Stimulated activated CD4-positive, alpha-beta T cell treated with anti-CD3 and anti-CD28 coated beads, TNF-alpha, amount 100 ng/mL, for 1 hour (primary cell): ENCODE measurements around the gene PABPC3.

Source experiments
- DNase-seq, 3 donors: peaks; one replicate each; pipeline ENCODE4 v3.0.0-alpha.2; 2020; ENCODE audit warnings: low read depth in 3 of 3, low spot score in 1 of 3

Gene PABPC3

GRCh38 chr13:25111585-25111956, 15.6 kb downstream of the PABPC3 start:
- DNase-seq: no peak

DNA sequence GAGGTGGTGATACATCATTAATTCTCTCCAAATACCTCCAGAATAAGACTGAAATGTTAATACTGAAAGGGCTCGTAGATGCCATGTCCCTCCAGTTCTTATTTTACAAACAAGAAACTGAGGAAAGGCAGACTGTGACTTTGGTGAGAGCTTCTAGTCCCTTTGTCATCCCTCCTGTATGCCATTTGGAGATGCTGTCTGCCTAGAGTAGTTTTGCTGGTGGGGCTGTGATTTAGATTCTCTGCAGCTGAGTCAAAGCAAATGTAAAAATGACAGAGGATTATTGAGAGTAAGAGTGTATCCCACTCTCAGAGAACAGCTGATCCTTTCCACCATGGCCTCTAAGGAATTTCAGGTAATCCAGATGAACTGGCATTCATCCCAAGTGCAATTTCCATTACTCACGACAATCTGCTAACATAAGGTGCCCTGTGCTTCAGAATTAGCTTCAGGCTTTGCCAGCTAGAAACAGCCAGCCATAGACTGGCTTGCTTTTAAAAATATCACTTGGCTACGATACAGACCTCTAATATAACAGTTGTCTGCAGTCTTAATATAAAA, 16.8 kb downstream of the PABPC3 start:
- DNase-seq: no peak

DNA sequence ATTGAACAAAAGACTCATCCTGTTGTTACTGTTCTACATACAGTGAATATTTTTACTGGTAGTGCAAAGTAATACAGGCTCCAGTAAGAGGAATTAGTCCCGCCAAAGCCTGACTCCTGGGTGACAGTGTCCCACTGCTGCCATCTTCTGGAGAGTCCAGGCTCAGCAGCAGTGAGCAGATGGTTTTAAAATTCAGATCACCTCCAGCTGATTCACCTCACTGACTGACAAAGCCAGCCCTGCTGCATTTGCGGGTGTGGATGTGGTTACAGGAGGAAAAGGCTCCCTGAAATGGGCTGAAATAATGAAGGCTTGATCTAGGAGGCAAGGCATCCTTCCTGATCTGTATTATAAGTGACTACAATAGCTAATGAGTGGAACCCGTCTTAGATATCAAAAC, 18.3 kb downstream of the PABPC3 start:
- DNase-seq: peak in 1 of 3 donors; percentile 20

- DNase-seq: no peak
Measured at GRCh38 chr13:25116044-25116443, 20.1 kb downstream of the PABPC3 start.

DNA sequence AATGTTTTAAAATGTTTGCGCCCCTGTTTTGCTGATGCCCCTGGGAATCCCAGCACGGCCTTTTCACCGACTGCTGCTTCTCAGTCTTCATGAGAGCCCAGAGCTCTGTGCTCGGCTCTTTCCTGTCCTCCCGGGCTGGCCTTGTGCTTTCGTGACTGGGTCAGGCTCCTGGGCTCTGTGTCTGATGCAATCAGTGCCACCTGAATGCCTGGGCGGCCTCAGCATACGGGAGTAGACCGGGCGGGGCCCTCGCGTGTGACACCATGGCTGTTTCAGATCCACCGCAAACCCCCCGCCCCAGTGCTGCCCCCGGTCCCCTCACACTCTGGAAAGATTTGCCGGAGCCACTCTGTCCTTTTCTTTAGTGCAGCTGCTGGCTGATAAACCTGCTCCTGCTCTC, 21.4 kb downstream of the PABPC3 start:
- DNase-seq: no peak

DNA sequence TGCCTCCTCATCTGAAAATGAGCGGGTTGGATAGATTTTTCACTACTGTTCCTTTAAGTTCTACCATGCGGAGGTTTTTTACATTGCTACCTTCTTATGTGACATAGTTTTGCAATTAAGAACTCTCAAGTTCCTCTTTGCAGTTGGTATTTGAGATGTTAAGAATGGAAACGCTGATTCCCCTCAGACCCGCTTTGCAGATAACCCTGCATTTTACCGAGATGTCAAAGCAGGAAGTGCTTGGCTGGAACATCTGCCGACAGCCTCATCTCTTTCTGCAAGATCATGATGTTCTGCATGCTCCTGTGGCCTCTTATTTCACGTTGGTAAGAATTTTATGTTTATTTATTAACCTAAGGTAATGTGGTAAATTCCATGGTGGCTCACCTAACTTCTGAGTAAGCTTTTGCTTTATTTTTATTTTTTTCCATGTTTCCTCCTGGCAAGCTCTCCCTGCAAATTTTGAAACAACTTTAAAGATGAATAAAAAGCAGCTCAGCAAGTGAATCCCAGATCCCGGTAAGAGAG, 22.5 kb downstream of the PABPC3 start:
- no peak for DNase-seq

DNA sequence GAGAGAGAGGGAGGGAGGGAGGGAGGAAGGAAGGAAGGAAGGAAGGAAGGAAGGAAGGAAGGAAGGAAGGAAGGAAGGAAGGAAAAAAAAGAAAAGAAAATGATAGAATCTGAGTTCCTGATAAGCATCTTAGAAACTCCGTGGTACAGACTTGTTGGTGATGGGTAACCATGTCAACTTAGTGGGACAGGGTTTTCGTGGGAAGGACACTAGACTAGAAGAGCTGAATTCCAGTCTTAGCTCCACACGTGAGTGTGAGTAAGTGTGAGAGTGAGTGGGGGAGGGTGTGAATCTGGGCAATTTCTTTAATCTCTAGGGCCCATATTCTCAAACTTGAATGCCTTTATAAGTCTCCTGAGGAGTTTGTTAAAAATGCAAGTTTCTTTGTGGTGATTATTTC, 35.0 kb downstream of the PABPC3 start:
- no peak for DNase-seq

DNA sequence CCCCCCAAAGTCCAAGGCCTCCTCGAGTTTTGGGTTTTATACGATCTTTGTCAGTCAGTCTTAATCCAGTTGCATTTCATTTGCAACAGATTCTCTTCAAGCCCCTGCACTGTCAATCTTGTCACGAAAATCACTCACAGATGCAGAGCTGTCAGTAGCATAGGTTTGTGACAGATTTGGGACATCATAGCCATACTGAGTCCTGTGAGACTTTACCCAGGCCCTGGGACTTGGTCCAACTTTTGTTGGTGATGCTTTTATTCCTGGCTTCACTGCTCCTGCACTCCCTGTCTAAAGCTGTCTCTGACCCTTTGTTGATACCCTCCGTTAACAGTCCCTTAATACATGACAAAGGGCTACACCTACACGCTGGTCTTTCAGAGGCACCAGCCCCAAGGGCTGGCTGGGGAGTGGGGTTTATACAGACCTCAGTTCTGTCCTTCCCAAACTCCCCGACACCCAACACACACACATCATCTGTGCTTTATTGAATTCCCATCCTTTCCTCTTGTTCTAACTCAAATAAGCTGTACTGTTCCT, 36.0 kb downstream of the PABPC3 start:
- no peak for DNase-seq

- no peak for DNase-seq
Measured at GRCh38 chr13:25132751-25133390, 36.9 kb downstream of the PABPC3 start.

- DNase-seq: no peak
Measured at GRCh38 chr13:25135896-25136295, 40.0 kb downstream of the PABPC3 start.

GRCh38 chr13:25136880-25137787, 41.2 kb downstream of the PABPC3 start:
- no peak for DNase-seq

- no peak for DNase-seq
Measured at GRCh38 chr13:25137788-25138115, 41.8 kb downstream of the PABPC3 start.

DNA sequence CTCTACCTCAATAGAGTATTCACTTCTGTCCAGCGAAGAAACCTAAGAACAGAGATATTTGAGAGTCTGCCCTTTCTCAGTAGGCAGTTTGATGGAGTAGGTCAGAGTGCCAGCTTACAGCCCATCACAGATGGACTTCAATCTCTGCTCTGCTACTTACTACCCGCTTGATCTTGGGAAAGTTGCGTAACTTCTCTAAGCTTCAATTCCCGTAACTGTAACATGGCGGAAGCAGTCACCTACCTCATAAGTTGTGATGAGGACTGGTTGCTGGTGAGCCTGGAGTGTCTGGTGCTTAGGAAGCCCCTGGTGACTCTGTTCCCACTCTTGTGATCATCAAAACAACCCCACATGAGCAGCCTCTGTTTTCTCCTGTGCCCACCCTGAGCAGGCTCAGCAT, 45.1 kb downstream of the PABPC3 start:
- DNase-seq: no peak

DNA sequence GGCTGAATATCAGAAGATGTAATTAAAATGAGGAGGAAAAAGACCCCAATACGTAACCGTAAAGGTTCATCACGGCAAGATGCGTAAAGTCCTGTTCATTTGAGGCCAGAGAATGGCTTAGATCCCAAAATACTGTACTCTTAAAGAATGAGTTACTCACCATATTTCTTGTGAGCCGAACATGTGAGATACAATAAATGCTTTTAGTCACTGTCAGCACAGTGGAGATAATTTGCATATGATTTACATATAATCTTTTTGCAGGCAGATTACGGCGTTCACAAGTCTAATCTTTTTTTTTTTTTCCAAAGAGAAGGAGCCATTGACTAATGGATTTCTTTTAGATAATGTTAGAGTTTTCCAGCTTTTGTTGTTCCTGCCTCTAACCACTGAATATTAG, 47.8 kb downstream of the PABPC3 start:
- no peak for DNase-seq

- DNase-seq: no peak
Measured at GRCh38 chr13:25147638-25148401, 51.9 kb downstream of the PABPC3 start.

DNA sequence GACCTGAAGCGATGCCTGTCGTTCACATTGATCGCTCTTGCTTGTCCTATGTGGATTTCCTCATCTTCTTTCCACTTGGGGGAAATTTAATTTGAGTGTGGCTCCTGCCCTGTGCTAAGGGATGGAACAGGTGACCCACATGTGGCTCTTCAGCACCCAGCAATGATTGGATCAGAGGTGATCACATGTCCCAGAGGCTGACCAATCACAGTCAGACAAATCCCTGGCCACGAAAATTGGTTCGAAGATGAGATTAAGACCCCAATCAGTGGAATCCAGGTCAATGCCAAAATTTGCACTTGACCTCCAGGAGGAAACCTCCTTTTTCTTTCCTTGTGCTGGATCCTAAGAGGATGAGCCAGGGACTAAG, 52.5 kb downstream of the PABPC3 start:
- no peak for DNase-seq
